Sigmoid colon (tissue), 7 donors: Measurements from ENCODE around the gene NPHP4. TPM values are rescaled to one million over a fixed set of nuclear protein-coding genes. Genes with fewer than 3 reads are reported as not detected.

ENCODE experiments used
- DNase-seq: peaks from one replicate; pipeline ENCODE4 v3.0.0-alpha.2; 2019
- H3K27ac ChIP-seq, 4 donors: fragments of 200-600 bp; sonication (generic); one replicate each; pipeline ENCODE4 v1.5.1; 2016 to 2019; ENCODE audit warnings: mild to moderate bottlenecking in 1 of 4
- H3K27me3 ChIP-seq, 3 donors: fragments of 200-600 bp; sonication (generic); one replicate each; pipeline ENCODE4 v1.5.1; 2019; ENCODE audit warnings: mild to moderate bottlenecking in 1 of 3
- H3K36me3 ChIP-seq, 4 donors: fragments of 200-600 bp; sonication (generic); one replicate each; pipeline ENCODE4 v1.5.1; 2016 to 2019
- H3K4me1 ChIP-seq, 4 donors: fragments of 200-600 bp; sonication (generic); one replicate each; pipeline ENCODE4 v1.5.1; 2017 to 2019
- H3K4me3 ChIP-seq, 4 donors: fragments of 200-600 bp; sonication (generic); one replicate each; pipeline ENCODE4 v1.5.1; 2017 to 2019; ENCODE audit warnings: mild to moderate bottlenecking in 2 of 4, moderate library complexity in 1 of 4
- H3K9me3 ChIP-seq, 4 donors: fragments of 200-600 bp in 3 of 4; sonication (generic) in 3 of 4; one replicate each; pipeline versions ENCODE4 v1.5.1 to v1.6.1; 2013 to 2019
- EP300 ChIP-seq, 4 donors: sonication (generic); formaldehyde crosslinking; IDR thresholded peaks; one replicate each; pipeline ENCODE4 v1.6.1; 2017; ENCODE audit warnings: antibody characterized with exemption in 4 of 4
- POLR2A ChIP-seq, 2 donors: fragments of 450-650 bp; IDR thresholded peaks; one replicate each; pipeline ENCODE4 v1.6.1; 2016; ENCODE audit warnings: antibody characterized with exemption in 2 of 2, mild to moderate bottlenecking in 2 of 2, moderate library complexity in 2 of 2
- POLR2AphosphoS5 ChIP-seq, 4 donors: sonication (generic); formaldehyde crosslinking; IDR thresholded peaks; one replicate each; pipeline ENCODE4 v1.6.1; 2017; ENCODE audit warnings: antibody characterized with exemption in 4 of 4
- WGBS, 2 donors: extraction: QIAGEN DNeasy Blood & Tissue Kit; methylation state at CpG; one replicate each; pipeline ENCODE4 v1.1.7; 2013; 5-methylcytosine and 5-hydroxymethylcytosine counted together
- intact Hi-C: fragments of 100-400 bp; cut with DNase I; formaldehyde crosslinking; loops from one replicate; pipeline ENCODE4 v1.15.1; 2023
- polyA plus RNA-seq, 3 donors: library from polyadenylated mRNA; stranded (reverse); fragments of 200-250 nt; gene quantifications; one replicate each; pipeline ENCODE4 v1.2.3, GENCODE V29; 2013
- total RNA-seq, 4 donors: library from RNA; depleted of rRNA; stranded (reverse); fragments of >200 nt; gene quantifications; one replicate each; pipeline ENCODE4 v1.1.0, GENCODE V29; 2016
- TF ChIP-seq, protein P1 (sequence below), 4 experiments: fragments of 450-650 bp in 3 of 4; fragments of 200-600 bp in 1 of 4; IDR thresholded peaks; one replicate each; pipeline ENCODE4 v1.5.1; 2016 to 2019; ENCODE audit warnings: antibody characterized with exemption in 4 of 4, mild to moderate bottlenecking in 3 of 4, moderate library complexity in 2 of 4
- donor health status: healthy with polysubstance abuse.
- donor health status: Bipolar disorder and iron deficiency.
- donor health status: healthy.

Gene NPHP4
- total and polyA plus RNA-seq, 7 donors: 0.60 to 12.2 (median 5.7) TPM

GRCh38 chr1:5891736-5892135, 100.5 kb downstream of the NPHP4 start:
- H3K4me1 ChIP-seq: no peaks in the 10 kb centered on the region
- H3K9me3 ChIP-seq: no peaks in the 10 kb centered on the region
- DNase-seq: no peak
- H3K27ac ChIP-seq: no peak overlapping the region
- TF ChIP-seq POLR2AphosphoS5 (IDR thresholded peaks at IDR 0.05) (no peak), POLR2A (IDR thresholded peaks at IDR 0.05) (no peak), EP300 (IDR thresholded peaks at IDR 0.05) (no peak)
- TF ChIP-seq, protein P1, sequence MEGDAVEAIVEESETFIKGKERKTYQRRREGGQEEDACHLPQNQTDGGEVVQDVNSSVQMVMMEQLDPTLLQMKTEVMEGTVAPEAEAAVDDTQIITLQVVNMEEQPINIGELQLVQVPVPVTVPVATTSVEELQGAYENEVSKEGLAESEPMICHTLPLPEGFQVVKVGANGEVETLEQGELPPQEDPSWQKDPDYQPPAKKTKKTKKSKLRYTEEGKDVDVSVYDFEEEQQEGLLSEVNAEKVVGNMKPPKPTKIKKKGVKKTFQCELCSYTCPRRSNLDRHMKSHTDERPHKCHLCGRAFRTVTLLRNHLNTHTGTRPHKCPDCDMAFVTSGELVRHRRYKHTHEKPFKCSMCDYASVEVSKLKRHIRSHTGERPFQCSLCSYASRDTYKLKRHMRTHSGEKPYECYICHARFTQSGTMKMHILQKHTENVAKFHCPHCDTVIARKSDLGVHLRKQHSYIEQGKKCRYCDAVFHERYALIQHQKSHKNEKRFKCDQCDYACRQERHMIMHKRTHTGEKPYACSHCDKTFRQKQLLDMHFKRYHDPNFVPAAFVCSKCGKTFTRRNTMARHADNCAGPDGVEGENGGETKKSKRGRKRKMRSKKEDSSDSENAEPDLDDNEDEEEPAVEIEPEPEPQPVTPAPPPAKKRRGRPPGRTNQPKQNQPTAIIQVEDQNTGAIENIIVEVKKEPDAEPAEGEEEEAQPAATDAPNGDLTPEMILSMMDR (IDR thresholded peaks at IDR 0.05): no peak
- H3K4me3 ChIP-seq: no peak overlapping the region
- H3K36me3 ChIP-seq: peaks cover 0 to 13% (median 1%) of the 10 kb centered on the region in 4 donors
- intact Hi-C loops: no loop called here
- no peaks in the 10 kb centered on the region for H3K27me3 ChIP-seq
- 91 to 95% methylated on average over 9 of the region's 9 CpGs for WGBS, 2 donors

DNA sequence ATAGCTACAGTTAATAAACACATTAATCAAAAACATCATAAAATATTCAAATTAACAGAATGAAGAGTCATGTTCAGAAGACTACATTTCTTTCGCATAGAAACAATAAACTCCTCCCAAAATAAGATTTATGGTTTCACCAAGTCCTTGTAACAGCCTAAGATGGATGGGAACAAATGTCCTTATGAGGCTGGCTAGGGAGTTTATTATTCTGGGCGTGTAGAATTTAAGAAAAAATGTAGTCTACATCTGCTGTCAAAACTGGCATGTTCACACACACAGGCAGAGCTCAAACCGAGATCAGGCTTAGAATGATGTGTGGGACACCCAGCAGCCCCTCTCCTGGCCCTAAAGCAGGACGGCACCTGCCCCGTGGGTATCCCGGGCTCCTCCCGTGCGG, 101.1 kb downstream of the NPHP4 start:
- Histone ChIP-seq H3K36me3 (peaks cover 0 to 13% (median 4%) of the 10 kb centered on the region in 4 donors), H3K27ac (no peak overlapping the region), H3K9me3 (no peaks in the 10 kb centered on the region), H3K4me1 (no peaks in the 10 kb centered on the region), H3K27me3 (no peaks in the 10 kb centered on the region), H3K4me3 (no peak overlapping the region)
- DNase-seq: no peak
- intact Hi-C loops: no loop called here
- 87 to 89% methylated on average over 8 of the region's 8 CpGs for WGBS, 2 donors
- TF ChIP-seq, protein P1 (IDR thresholded peaks at IDR 0.05): no peak
- no peak for TF ChIP-seq EP300 (IDR thresholded peaks at IDR 0.05)
- no peak for TF ChIP-seq POLR2AphosphoS5 (IDR thresholded peaks at IDR 0.05)
- no peak for TF ChIP-seq POLR2A (IDR thresholded peaks at IDR 0.05)

- Histone ChIP-seq H3K36me3 (peaks cover 0 to 11% (median 5%) of the 10 kb centered on the region in 4 donors), H3K4me1 (no peaks in the 10 kb centered on the region), H3K4me3 (no peak overlapping the region), H3K9me3 (no peaks in the 10 kb centered on the region), H3K27me3 (no peaks in the 10 kb centered on the region), H3K27ac (no peak overlapping the region)
- TF ChIP-seq, protein P1 (IDR thresholded peaks at IDR 0.05): no peak
- TF ChIP-seq EP300 (IDR thresholded peaks at IDR 0.05): no peak
- TF ChIP-seq POLR2AphosphoS5 (IDR thresholded peaks at IDR 0.05): no peak
- TF ChIP-seq POLR2A (IDR thresholded peaks at IDR 0.05): no peak
- DNase-seq: no peak
- WGBS, 2 donors: 93% methylated on average over 22 of the region's 22 CpGs
- intact Hi-C loops: no loop called here
These were observed 101.7 kb downstream of the NPHP4 start for GRCh38 chr1:5890346-5891106.

DNA sequence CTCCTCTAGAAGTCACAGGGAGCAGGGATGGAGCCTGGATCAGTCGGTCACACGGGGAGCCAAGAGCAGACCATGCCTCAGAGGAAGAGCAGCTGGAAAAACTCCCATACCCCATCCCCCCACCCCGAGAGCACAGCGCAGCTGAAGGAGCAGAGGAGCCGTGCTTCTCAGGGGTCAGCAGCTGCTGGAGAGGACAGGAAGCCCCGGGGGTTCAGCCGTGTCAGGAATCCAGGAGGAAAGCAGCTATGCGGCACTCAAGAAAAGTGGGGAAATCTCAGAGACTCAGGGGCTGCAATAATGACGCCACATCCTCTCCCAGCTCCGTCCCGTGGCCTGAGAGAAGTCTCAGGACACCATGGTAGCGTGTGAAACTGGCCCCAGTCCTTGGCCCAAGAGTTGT, 102.3 kb downstream of the NPHP4 start:
- H3K36me3 ChIP-seq: peaks cover 0 to 10% (median 4%) of the 10 kb centered on the region in 4 donors
- H3K9me3 ChIP-seq: no peaks in the 10 kb centered on the region
- no peak overlapping the region for H3K27ac ChIP-seq
- H3K4me1 ChIP-seq: no peaks in the 10 kb centered on the region
- no peaks in the 10 kb centered on the region for H3K27me3 ChIP-seq
- DNase-seq: no peak
- no peak for TF ChIP-seq POLR2A (IDR thresholded peaks at IDR 0.05)
- TF ChIP-seq, protein P1 (IDR thresholded peaks at IDR 0.05): no peak
- no peak for TF ChIP-seq POLR2AphosphoS5 (IDR thresholded peaks at IDR 0.05)
- TF ChIP-seq EP300 (IDR thresholded peaks at IDR 0.05): no peak
- H3K4me3 ChIP-seq: no peak overlapping the region
- 82 to 90% methylated on average over 12 of the region's 12 CpGs for WGBS, 2 donors
- intact Hi-C loops: no loop called here
